C1 segment of cervical spinal cord (tissue), 14 donors: ENCODE data around the gene CISTR.

Experiments
- DNase-seq, 14 donors: peaks; one replicate each; lab custom pipeline; 2025; lab: John Stamatoyannopoulos, UW

CISTR gene

DNA sequence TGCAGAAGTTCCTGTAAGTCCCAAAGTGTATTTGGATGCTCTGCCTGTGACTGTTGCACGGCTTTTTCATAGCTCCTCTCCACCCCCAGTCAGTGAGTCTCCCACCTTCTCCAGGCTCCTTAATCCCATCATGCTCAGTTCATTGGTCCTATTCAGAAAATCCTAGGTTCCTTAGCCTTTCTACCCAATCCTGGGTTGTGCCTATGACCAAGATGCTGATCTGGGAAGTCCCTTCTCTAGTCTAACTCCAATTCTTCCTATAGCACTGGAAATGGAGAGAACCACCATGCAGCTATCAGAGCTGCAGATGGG is 7.7 kb downstream of the CISTR start:
- no peak for DNase-seq

DNA sequence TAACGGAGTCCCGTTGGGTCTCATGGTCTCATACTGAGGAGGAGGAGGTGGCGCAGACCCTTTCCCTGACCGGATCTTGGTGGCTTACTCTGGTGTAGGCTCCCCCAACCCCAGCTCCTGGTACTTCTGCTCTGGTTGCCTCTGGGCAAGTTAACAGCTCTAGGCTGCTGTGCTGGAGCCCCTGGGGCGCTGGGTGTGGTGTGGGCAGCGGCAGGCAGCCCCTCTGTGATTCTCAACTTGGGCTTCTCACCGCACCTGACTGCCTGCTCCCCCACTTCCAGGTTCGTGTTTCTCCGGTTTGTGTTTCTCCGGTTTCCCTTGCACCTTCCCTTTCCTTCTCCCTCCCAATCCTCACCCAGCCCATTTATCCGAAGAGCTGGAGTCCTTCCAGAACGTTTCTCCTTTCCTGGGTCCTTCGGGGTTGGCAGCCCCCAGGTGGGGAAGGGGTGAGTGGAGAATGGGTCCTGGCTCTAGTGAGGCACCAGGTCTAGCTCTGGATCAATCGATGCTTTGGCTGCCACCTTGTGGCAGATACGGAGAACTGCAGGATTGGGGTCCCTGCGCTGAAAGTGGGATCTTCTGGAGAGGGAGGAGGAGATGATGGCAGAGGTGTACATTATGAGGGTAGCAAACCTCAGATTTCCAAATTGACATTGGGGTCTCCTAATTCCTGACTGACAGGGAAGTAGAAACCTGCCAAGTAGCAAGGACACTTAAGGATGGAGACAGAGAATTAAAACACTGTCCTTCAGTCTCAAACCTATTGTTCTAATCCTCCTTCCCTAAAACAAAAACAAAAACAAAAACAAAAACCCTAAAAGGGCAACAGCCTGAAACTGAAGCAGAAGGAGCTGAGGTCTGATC is 8.3 kb downstream of the CISTR start:
- DNase-seq: peak in 10 of 14 donors; percentile 12 to 59 (median 28)

DNA sequence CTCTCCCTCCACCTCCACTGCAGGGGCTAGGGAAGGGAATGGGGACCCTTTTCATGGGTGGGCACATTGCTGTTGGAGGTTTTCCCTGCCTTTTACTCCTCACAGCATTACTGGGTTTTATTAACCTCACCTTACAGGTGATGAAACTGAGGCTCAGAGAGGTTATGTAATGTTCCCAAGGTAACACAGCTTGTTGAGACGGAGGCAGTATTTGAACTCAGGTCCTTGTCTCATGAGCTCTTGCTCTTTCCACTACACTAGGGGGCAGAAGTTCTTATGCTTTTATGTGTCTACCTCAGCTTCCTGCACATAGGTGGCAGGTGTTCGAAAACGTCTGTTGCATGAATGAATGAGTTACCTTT is 11.7 kb downstream of the CISTR start:
- no peak for DNase-seq

DNA sequence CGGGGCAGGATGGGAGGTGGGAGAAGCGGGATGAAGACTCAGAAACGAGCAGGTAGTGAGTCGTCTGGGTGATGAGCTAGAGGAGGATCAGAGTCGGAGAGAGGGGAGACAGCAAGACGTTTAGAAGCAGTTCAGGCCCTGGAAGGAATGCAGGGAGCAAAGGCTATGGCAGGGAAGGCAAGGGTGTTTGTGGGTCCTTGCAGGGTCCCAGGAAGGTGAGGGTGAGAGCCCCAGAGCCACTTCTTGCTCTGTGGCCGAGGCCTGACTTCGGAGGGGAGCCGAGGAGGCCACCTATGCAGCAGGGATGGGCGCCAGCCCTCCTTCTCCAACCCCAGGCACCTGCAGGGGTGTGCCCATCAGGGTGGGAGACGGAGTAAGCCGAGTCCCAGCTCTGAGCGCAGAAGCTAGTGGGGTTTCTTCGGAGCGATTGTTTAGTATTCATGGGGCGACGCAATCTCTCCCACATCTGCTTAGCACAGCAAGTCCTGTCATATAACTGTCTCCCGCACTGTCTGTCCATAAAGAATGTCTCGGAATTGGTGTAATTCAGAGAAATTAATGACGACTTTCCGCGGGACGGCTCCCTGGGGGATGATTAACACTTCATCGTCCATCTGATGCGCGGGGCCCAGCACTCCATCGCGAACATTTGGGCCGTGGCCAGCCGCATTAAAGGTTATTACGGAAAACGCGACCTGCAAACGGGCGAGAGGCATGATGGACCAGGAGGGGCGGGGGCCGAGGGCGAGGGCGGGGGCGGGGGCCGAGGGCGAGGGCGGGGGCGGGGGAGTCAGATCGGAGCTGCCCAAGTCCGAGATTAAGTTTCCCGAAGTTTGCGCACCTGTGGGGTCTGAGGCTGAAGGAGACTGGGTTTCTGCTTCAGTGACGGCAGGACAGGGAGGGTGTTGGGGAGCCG is 12.3 kb downstream of the CISTR start:
- DNase-seq: no peak

DNA sequence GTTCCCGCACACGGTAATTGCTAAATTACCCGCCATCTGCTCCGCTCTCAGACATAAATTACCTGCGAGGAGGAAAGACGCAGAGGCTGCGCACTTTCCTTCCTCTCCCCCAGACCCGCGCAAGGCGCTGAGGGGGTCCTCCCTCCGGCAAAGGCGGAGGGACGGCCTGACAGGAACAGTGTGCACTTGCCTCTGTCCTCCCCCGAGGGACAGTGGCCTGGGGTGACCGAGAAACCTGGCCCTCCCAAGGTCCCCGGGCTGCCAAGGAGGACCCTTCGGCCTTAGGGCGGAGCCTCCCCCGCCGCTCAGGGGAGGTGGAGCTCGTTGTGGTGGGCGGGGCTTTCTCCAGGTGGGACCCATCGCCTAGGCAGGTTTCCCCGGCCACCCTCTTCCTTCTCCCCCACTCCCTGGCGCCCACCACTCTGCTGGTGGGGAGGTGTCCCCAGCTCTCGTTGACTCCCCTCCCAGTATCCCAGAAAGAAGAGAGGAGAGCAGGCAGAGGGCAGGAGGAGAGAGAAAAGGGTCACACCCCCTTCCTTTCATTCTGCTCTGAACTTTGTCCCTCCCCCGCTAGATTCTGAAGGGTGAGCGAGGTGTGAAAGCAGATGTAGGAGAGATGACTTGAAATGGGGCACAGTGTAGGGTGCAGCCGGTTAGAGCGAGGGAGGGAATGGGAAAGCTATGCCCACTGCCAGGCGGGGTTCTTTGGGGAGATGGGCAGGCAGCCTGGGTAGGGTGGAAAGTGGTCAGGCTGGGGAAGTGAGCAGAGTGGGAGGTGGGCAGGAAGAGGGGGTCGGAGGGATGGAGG is 13.2 kb downstream of the CISTR start:
- DNase-seq: no peak

DNA sequence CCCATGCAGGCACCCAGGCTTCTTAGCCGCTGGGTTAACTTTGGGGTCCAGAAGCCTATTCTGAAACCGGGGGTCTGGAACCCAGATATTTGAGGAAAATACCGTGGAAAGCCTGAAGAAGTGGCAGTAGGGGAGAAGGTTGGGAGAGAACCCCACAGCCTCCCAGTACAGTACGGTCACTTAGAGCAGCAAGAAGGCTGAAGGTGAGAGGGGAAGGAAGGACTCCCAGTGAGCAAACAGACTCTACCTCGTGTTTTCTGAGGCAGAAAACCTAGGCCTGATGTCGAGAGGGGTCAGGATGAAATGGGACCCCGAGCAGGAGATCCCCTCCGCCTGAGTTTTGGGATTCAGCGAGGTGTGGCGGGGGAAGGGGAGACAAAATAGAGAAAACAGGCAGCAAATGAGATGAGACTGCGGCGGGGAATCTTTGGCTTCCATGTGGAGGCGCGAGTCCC is 13.8 kb downstream of the CISTR start:
- DNase-seq: peak in 1 of 14 donors; percentile 61

DNA sequence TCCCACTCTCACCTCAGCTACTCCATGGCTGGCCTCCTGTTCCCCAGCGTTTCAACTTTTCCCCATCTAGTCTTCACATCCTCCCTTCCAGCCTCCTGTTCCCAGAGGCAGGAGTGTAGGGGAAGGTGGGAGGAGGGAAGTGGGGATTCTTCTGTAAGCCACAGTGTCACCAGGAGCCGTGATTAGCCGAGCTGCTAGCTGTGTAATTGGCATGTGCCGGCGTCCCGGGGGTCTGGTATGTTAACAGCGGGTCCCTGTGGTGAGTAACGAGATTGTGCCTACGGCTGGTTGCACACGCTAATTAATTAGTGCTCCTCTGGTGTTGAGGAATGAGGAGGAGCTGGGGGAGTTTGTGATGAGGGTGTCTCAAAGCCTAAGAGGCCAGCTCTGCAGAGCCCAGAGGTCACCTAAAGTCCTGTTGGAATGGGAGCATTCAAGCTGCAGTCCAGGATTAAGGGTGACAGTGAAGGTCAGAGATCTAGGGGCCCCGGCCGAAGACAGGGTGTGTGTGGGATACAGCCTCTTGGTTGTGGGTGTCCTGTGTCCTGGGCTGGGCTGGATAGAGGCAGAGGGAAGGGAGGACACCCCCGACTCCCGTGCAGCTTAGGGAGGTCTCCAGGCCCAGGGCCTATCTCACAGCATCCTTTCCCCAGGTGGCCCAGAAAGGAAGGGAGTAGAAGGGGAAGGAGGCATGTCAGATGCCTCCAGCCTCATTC is 14.5 kb downstream of the CISTR start:
- peak in 1 of 14 donors; percentile 27 for DNase-seq

DNA sequence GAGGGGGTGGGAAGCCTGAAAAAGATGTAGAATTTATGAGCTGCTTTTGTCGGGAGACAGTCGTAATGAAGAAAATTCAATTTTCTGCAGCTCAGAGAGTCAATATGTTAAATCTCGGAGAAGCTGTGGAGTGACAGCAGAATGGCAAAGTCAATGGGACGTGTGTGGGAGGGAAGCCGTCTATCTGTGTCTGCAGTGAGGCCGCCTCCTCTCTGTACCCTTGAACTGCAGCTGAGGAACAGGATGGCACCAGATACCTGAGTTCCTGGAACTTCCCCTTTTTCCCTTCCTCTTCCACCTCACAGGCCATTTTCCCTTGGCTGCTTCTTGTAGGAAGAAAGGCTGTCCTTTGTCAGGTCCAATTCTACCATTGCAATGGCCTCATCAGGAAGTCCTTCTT is 15.2 kb downstream of the CISTR start:
- no peak for DNase-seq

DNA sequence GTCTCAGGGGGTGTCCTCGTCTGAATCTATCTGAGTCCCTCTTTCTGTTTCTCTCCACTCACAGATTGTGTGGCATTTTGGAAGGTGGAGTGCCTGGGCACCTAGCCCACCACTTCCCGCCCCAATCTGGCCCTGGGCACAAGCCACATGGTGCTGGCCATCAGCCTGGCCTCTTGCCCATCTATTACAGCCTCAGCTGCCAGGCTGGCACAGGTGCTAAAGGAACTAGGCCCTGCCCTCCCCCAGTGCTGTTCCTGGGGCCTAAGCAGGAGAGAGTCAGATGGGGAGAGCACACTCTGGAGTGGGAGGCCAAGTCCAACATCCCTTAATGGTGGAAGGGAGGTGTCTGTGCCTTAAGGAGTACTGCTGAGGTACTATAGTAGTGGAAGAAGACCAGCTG is 16.2 kb downstream of the CISTR start:
- peak in 3 of 14 donors; percentile 28 to 99 (median 62) for DNase-seq

DNA sequence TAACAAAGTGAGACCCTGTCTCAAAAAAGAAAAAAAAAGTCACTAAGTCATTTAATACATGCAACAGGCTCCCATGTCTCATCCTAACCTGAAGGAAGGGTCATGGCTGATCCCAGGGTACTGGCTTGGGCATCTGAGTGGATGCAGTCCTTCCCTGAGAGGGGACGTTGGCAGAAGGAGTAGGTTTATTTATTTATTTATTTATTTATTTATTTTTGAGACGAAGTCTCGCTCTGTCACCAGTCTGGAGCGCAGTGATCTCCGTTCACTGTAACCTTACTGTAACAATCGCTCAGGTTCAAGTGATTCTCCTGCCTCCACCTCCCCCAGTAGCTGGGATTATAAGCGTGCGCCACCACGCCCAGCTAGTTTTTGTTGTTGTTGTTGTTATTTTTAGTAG is 17.4 kb downstream of the CISTR start:
- no peak for DNase-seq

DNA sequence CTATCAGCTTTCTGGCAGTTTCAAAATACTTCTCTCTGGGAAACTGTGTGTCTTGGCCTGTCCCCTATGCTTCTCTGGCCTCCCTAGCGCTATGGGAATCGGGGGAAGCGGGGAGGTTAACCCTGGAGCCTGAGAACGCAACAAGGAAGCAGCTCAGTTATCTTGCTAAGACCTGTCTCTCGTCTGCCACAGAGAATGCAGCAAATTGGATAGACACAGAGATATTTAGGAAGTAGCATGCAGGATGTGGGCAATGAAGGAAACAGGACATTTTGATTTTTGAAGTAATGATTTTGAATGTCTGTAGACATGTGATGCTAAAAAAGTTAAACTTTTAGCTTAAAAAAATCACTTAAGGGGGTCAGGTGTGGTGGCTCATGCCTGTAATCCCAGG is 18.0 kb downstream of the CISTR start:
- DNase-seq: no peak

DNA sequence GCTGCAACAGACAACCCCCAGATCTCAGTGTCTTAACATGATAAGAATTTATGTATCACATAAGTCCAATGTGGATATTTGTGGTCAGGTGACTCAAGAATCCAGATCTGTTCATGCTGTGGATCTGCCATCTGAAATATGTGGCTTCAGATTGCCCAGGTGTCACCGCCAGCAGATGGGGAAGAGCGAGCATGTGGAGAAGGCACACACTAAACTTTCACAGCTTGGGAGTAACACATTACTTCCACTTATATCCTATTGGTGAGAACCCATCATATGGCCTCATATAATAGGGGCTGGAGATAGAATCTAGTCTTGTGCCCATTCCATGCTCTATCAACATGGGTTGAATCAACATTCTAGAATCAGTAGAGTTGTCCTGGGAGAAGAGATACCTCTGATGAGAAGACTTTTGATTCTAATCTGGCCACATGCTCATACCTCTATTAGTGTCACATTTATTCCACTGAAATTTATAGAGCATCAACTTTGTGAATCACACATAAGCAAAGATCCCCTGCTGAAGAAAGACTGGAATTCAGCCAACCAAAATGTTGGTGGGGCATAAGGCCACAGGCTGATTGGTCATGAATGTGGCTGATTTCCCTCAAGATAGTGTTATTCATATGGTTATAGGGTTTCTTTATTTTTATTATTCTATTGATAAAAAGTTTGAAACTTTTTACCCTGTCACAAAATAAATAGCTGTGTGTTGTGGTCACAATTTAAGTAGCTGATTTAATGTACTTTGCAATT is 18.6 kb downstream of the CISTR start:
- peak in 1 of 14 donors; percentile 22 for DNase-seq

DNA sequence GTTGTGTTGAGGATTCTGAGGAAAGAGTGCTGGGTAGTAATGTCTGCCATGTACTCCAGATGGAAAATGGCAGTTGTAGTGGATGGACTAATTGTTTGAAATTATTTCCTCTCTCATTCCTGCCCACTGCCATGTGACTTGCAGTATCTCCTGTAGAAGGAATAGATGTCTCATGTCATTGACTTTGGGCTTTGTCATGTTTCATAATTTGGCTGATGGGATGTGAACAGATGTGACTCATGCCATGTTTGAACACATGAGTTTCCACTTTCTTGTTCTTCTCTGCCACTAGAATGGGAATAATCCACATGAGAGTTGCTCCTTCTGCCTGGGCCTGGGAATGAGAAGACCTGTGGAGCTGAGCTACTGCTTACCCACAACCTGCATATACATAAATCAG is 22.1 kb downstream of the CISTR start:
- no peak for DNase-seq

DNA sequence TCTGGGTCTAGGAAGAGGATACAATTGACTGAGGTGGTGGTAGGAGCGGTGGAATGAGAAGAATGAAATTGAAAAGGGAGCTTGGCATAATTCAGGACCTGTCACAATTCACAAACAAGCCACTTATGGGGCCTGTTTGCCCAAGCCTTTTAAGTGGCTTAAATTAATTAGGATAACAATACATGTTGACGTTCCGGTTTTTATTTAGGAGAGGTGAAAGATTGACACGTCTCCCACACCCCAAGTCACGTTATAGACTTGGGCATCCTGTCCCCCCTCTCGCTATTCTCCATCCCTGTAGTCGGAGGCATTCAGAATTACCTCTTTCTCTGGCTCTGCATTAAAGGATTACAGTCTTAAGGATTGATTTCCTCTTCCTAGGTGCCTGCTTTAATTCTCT is 23.6 kb downstream of the CISTR start:
- no peak for DNase-seq

DNA sequence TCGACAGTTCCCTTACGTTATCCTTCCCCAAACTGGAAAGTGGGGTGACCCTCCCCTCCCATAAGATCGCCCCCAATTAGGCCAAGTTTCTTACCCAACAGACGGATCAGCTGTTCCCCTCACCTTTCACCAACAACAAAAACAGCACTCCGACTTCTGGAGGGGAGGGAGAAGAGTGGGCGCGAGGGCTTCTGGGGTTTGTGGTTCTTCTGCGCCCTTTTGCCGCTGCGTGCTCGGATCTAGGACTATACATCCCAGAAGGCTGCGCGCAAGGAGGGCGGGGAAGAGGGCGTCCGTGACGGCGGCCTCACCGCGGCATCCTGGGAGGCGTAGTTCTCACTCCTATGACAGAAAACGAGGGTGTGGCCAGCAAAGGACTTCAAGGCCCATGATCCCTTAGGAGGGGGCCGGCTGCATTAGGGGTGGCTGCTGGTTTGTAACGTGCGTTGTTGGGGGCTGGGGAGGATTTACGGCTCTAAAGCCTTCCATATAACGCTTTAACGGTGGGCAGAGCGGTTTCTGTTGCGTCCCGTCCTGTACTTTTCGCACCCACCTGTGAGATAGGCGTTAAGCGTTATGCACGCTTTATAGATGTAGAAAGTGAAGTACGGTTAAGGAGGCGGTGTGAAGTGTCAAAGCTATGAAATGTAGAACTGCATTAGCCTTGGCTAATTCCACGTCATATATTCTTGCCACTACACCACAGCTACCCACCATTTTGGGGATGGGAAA is 24.3 kb downstream of the CISTR start, which contains the start of gene CALCOCO1:
Gene CALCOCO1, minus strand, starts transcription at position 143 of the 732 bp plus-strand sequence. CDS start 2,210 bp downstream, outside the sequence.
- peak; percentile 72 to 100 (median 94) for DNase-seq

DNA sequence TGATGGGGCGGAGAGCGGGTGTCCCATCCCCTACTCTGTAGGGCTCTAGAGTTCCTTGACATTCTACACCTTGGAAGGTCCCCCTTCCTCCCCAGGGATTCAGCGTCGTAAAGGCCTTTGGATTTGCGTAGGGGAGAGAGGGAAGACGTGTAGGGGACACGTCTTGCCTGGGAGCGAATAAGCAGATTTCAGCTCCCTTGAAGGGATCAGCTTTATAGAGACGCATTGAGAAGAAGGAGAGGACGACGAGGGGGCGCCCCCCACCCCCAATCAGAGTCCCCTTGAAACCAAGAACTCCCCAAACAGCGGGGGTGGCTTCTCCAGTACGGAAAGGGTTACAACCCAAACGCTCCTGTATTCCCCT is 24.9 kb downstream of the CISTR start:
- no peak for DNase-seq

DNA sequence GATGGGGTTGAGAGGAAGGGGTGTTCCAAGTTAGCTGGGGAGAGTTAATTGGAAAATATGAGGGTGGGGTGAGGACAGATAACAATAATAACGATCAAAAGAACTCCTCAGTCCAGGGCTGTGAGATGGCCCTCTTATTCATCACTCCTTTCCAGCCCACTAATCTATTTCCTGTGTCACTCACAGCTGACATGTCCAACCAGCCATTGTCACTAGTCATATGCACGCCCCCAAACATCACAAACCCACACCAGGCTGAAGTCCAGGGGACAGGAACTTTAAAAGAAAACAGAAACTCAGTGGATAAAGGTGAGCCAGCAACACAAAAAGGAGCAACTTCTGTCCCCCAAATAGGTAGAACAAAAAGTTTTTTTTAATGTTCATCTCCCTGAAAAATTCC is 25.4 kb downstream of the CISTR start:
- no peak for DNase-seq

DNA sequence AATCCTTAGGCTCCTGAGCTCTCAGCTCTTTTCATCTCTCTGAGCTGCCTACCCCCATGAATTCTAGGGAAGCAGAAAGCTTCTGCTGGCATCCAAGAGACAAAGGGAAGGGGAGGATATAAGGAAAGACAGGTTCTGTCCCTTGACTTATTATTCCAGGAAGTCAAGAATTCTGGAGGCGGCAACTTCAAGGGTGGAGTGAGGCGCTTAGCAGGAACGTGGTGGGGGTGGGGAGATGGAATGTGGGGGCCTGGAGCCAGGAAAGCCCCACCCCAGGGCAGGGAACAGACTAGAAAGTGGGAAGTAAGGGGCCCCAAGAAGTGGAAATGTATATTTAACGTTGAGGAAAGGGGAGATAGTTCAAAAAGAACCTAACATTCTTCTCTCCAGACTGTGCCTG is 26.0 kb downstream of the CISTR start:
- DNase-seq: no peak

DNA sequence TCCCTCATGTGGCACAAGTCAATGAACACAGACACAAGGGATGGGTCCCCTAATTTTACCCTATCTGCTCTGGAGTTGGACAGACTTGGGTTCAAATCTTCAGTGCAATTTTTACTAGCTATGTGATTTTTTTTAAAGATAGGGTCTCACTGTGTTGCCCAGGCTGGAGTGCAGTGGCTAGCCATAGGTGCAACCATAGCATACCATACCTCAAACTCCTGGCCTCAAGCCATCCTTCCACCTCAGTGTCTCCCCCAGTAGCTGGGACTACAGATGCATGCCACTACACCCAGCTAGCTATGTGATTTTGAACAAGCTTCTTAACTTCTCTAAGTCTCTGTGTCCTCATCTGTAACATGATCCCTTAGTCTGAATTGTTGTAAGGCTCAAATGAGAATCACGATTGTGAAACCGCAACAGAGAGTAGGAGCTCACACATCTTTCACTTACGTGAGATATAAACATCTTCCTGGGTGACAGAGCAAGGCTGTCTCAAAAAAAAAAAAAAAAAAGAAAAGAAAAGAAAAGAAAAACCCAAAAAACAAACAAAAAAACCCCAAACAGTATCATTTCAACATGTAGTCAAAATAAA is 29.2 kb downstream of the CISTR start:
- DNase-seq: no peak
